OCI-LY7 (cell line): Measurements from ENCODE around the gene KPNA1. TPM values are rescaled to one million over a fixed set of nuclear protein-coding genes. Genes with fewer than 3 reads are reported as not detected.

Source experiments
- BruUV-seq: library from RNA; stranded (reverse); fragments of 400-500 nt; replicated peaks from 2 replicates; lab custom pipeline; 2021; lab: Mats Ljungman, UMichigan
- CTCF ChIA-PET: fragments of 300-600 bp; sonication (Branson Sonifier 250); formaldehyde crosslinking; loops from one replicate; lab custom pipeline; 2022; ENCODE audit warnings: antibody characterized with exemption; ENCODE audit not compliant: unreplicated experiment; lab: Charles Lee
- POLR2A ChIA-PET: fragments of 300-600 bp; sonication (Branson Sonifier 250); formaldehyde crosslinking; loops from one replicate; lab custom pipeline; 2022; ENCODE audit warnings: antibody characterized with exemption; lab: Charles Lee
- DNase-seq: peaks from one replicate; pipeline ENCODE4 v3.0.0-alpha.2; 2015; ENCODE audit warnings: low spot score
- H2AFZ ChIP-seq: fragments of 200-600 bp; sonication (generic), shearing (Covaris generic); 2 replicates; pipeline ENCODE4 v1.6.1; 2014; ENCODE audit warnings: mild to moderate bottlenecking, antibody characterized with exemption, low read length, moderate library complexity
- H3K27ac ChIP-seq: fragments of 200-600 bp; sonication (generic); 2 replicates; pipeline ENCODE4 v1.5.1; 2014; ENCODE audit warnings: mixed run types, low read depth, mild to moderate bottlenecking, moderate library complexity, low read length, inconsistent platforms; ENCODE audit not compliant: poor library complexity, severe bottlenecking
- H3K36me3 ChIP-seq: fragments of 200-600 bp; sonication (generic); 2 replicates; pipeline ENCODE4 v1.6.1; 2014; ENCODE audit warnings: mild to moderate bottlenecking, antibody characterized with exemption, low read length, moderate library complexity, mixed read lengths; ENCODE audit not compliant: insufficient read depth
- H3K4me1 ChIP-seq: fragments of 200-600 bp; sonication (generic); 2 replicates; pipeline ENCODE4 v1.5.1; 2014; ENCODE audit warnings: mild to moderate bottlenecking, low read length; ENCODE audit not compliant: insufficient read depth, poor library complexity, severe bottlenecking
- H3K4me2 ChIP-seq: fragments of 200-600 bp; sonication (generic); 2 replicates; pipeline ENCODE4 v1.6.1; 2014; ENCODE audit warnings: mild to moderate bottlenecking, low read length
- H3K4me3 ChIP-seq: fragments of 200-600 bp; sonication (generic); 2 replicates; pipeline ENCODE4 v1.5.1; 2014; ENCODE audit warnings: mild to moderate bottlenecking, low read depth, low read length; ENCODE audit not compliant: poor library complexity, severe bottlenecking
- H3K79me2 ChIP-seq: fragments of 200-600 bp; sonication (generic); 2 replicates; pipeline ENCODE4 v1.6.1; 2016; ENCODE audit warnings: low read depth, mild to moderate bottlenecking, low read length, moderate library complexity, mixed read lengths; ENCODE audit not compliant: insufficient read depth
- H3K9me2 ChIP-seq: fragments of 200-600 bp; sonication (generic); 2 replicates; pipeline ENCODE4 v1.6.1; 2016; ENCODE audit warnings: mild to moderate bottlenecking, low read length, mixed read lengths; ENCODE audit not compliant: insufficient read depth
- H3K9me3 ChIP-seq: fragments of 200-600 bp; sonication (generic); 2 replicates; pipeline ENCODE4 v1.6.1; 2014; ENCODE audit warnings: mild to moderate bottlenecking, mixed run types, low read length, mixed read lengths
- H4K20me1 ChIP-seq: fragments of 200-600 bp; sonication (generic); 2 replicates; pipeline ENCODE4 v1.6.1; 2014; ENCODE audit warnings: mild to moderate bottlenecking, antibody characterized with exemption, low read length, moderate library complexity, mixed read lengths; ENCODE audit not compliant: insufficient read depth
- CTCF ChIP-seq: fragments of 200-600 bp; sonication (generic); conservative IDR thresholded peaks from 2 replicates; pipeline ENCODE4 v1.5.1; 2014; ENCODE audit warnings: mild to moderate bottlenecking, antibody characterized with exemption, low read length, moderate library complexity, mixed read lengths
- EZH2phosphoT487 ChIP-seq: fragments of 200-600 bp; sonication (generic); IDR thresholded peaks from 2 replicates; pipeline ENCODE4 v1.6.1; 2018; ENCODE audit warnings: low read depth, borderline replicate concordance, mild to moderate bottlenecking, mixed run types, antibody characterized with exemption, low read length, moderate library complexity, mixed read lengths
- intact Hi-C: fragments of 100-400 bp; cut with micrococcal nuclease; formaldehyde crosslinking; loops from one replicate; pipeline ENCODE4 v1.10.0; 2022; ENCODE audit not compliant: unreplicated experiment
- total RNA-seq, 2 experiments: library from RNA; depleted of rRNA in 1 of 2; stranded (reverse); fragments of >200 nt in 1 of 2; shearing (Covaris generic) in 1 of 2; gene quantifications; 2 replicates each; pipeline ENCODE4 v1.2.3, GENCODE V29; 2014 to 2022

The KPNA1 gene
- total RNA-seq, 2 experiments from 2014 or later: 20.0 to 77.5 TPM

- POLR2A ChIA-PET: interaction anchor here (2.0 kb wide), 1 partner anchor 26 kb away, joined by 5 read pairs; the partner anchor contains the start of gene FAM162A
- CTCF ChIA-PET: no interaction called here
- no peaks in the 10 kb centered on the region for H3K9me2 ChIP-seq
- no peak overlapping the region for H3K4me3 ChIP-seq
- no peaks in the 10 kb centered on the region for H4K20me1 ChIP-seq
- H3K4me1 ChIP-seq: peaks cover 26% of the 10 kb centered on the region
- H3K4me2 ChIP-seq: no peak overlapping the region
- H3K27ac ChIP-seq: no peak overlapping the region
- no peaks in the 10 kb centered on the region for H3K9me3 ChIP-seq
- peaks cover 19% of the 10 kb centered on the region for H3K79me2 ChIP-seq
- H2AFZ ChIP-seq: no peak overlapping the region
- TF ChIP-seq CTCF (no peak), EZH2phosphoT487 (no peak)
- peaks cover 81% of the 10 kb centered on the region for H3K36me3 ChIP-seq
- intact Hi-C loops: loop anchor here (10.0 kb wide), 1 partner anchor 385 kb away; the partner anchor contains the start of genes HSPBAP1 and SLC49A4
- BruUV-seq: no TSS peak
- no peak for DNase-seq
Measured at GRCh38 chr3:122410111-122410510, 104.6 kb downstream of the KPNA1 start.

GRCh38 chr3:122409446-122409845, 105.3 kb downstream of the KPNA1 start:
- TF ChIP-seq CTCF: no peak
- TF ChIP-seq EZH2phosphoT487: no peak
- no peak overlapping the region for H2AFZ ChIP-seq
- CTCF ChIA-PET: no interaction called here
- intact Hi-C loops: no loop called here
- H3K4me2 ChIP-seq: no peak overlapping the region; the same call in 1 of the 2 replicates
- H3K4me1 ChIP-seq: peaks cover 19% of the 10 kb centered on the region
- peaks cover 87% of the 10 kb centered on the region for H3K36me3 ChIP-seq
- H3K9me2 ChIP-seq: no peaks in the 10 kb centered on the region
- no peak overlapping the region for H3K4me3 ChIP-seq
- no peak for DNase-seq
- POLR2A ChIA-PET: interaction anchor here (0.6 to 2.0 kb wide), 4 partner anchors 23 to 1638 kb away, joined by 3 to 11 read pairs (median 6); partner anchors contain the start of gene FAM162A
- BruUV-seq: no TSS peak
- H4K20me1 ChIP-seq: no peaks in the 10 kb centered on the region
- peaks cover 12% of the 10 kb centered on the region for H3K79me2 ChIP-seq
- no peaks in the 10 kb centered on the region for H3K9me3 ChIP-seq
- no peak overlapping the region for H3K27ac ChIP-seq

- POLR2A ChIA-PET: interaction anchor here (0.6 to 2.1 kb wide), 3 partner anchors 8 to 50 kb away, joined by 3 to 7 read pairs (median 5); partner anchors contain the start of genes FAM162A and WDR5B
- no peak overlapping the region for H3K27ac ChIP-seq
- no peaks in the 10 kb centered on the region for H4K20me1 ChIP-seq
- peaks cover 15% of the 10 kb centered on the region for H3K4me1 ChIP-seq
- DNase-seq: no peak
- peaks cover 3% of the 10 kb centered on the region; the same call in 1 of the 2 replicates for H3K79me2 ChIP-seq
- intact Hi-C loops: no loop called here
- H2AFZ ChIP-seq: no peak overlapping the region
- TF ChIP-seq EZH2phosphoT487 (no peak), CTCF (no peak)
- H3K4me3 ChIP-seq: no peak overlapping the region
- H3K4me2 ChIP-seq: no peak overlapping the region
- BruUV-seq: no TSS peak
- H3K9me2 ChIP-seq: no peaks in the 10 kb centered on the region
- CTCF ChIA-PET: interaction anchor here (1.4 kb wide), 1 partner anchor 24 kb away, joined by 8 read pairs; the partner anchor contains the start of gene FAM162A
- H3K9me3 ChIP-seq: no peaks in the 10 kb centered on the region
- H3K36me3 ChIP-seq: peaks cover 92% of the 10 kb centered on the region
Measured at GRCh38 chr3:122407946-122408345, 106.8 kb downstream of the KPNA1 start.
